Measurements from ENCODE around the gene ABHD12B. TPM values are rescaled to one million over a fixed set of nuclear protein-coding genes. Genes with fewer than 3 reads are reported as not detected.

ABHD12B gene
- total and polyA plus RNA-seq, 2 experiments from 2014 or later = 0.94 TPM; not detected in 1

- Histone ChIP-seq H3K4me1 (ENCODE audit: low read depth) (peaks cover 26% of the 10 kb centered on the region), H3K9me3 (ENCODE audit: low read depth) (no peaks in the 10 kb centered on the region), H3K4me3 (no peak overlapping the region), H3K27me3 (no peaks in the 10 kb centered on the region), H3K27ac (no peak overlapping the region), H3K36me3 (no peaks in the 10 kb centered on the region)
- DNase-seq (ENCODE audit: low read depth in 1 of 2, low spot score in 1 of 2) = no peak
- TF ChIP-seq, protein P1, sequence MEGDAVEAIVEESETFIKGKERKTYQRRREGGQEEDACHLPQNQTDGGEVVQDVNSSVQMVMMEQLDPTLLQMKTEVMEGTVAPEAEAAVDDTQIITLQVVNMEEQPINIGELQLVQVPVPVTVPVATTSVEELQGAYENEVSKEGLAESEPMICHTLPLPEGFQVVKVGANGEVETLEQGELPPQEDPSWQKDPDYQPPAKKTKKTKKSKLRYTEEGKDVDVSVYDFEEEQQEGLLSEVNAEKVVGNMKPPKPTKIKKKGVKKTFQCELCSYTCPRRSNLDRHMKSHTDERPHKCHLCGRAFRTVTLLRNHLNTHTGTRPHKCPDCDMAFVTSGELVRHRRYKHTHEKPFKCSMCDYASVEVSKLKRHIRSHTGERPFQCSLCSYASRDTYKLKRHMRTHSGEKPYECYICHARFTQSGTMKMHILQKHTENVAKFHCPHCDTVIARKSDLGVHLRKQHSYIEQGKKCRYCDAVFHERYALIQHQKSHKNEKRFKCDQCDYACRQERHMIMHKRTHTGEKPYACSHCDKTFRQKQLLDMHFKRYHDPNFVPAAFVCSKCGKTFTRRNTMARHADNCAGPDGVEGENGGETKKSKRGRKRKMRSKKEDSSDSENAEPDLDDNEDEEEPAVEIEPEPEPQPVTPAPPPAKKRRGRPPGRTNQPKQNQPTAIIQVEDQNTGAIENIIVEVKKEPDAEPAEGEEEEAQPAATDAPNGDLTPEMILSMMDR (IDR thresholded peaks at IDR 0.05; ENCODE audit: low read depth, low read length) = no peak
These were observed 15.2 kb upstream of the ABHD12B start for GRCh38 chr14:50856660-50857059.

DNA sequence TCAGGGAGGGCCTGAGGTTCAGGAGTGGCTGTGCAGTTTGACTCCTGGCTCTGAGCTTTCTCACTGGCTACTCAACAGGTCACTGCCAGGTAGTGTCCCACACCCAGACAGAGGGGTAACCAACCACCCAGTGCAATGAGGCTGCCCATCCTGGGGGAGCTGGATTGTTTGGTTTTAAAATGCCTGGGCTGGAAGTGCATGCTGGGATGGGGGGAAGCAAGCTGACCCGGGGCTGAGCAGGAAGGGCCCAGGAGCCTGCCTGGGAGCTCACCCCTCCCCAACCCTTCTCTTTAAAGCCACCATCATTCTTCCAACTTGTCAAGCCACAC is 12.6 kb upstream of the ABHD12B start:
- Histone ChIP-seq H3K27ac (peak overlapping the region; percentile 81), H3K4me3 (no peak overlapping the region), H3K36me3 (no peaks in the 10 kb centered on the region), H3K4me1 (ENCODE audit: low read depth) (peaks cover 41% of the 10 kb centered on the region), H3K27me3 (no peaks in the 10 kb centered on the region), H3K9me3 (ENCODE audit: low read depth) (no peaks in the 10 kb centered on the region)
- DNase-seq (ENCODE audit: low read depth in 1 of 2, low spot score in 1 of 2) = no peak
- TF ChIP-seq, protein P1 (IDR thresholded peaks at IDR 0.05; ENCODE audit: low read depth, low read length) = no peak

- H3K27me3 ChIP-seq = no peaks in the 10 kb centered on the region
- no peak overlapping the region for H3K4me3 ChIP-seq
- no peaks in the 10 kb centered on the region for H3K9me3 ChIP-seq (ENCODE audit: low read depth)
- TF ChIP-seq, protein P1 (IDR thresholded peaks at IDR 0.05; ENCODE audit: low read depth, low read length) = peak; percentile 60
- peaks cover 41% of the 10 kb centered on the region for H3K4me1 ChIP-seq (ENCODE audit: low read depth)
- peak overlapping the region; percentile 81 for H3K27ac ChIP-seq
- DNase-seq (ENCODE audit: low read depth in 1 of 2, low spot score in 1 of 2) = peak; percentile 80 to 87
- H3K36me3 ChIP-seq = no peaks in the 10 kb centered on the region
These were observed 11.3 kb upstream of the ABHD12B start for GRCh38 chr14:50860478-50861086.

GRCh38 chr14:50862036-50862570 is 9.8 kb upstream of the ABHD12B start:
- Histone ChIP-seq H3K9me3 (ENCODE audit: low read depth) (no peaks in the 10 kb centered on the region), H3K27ac (peak overlapping the region; percentile 81), H3K36me3 (no peaks in the 10 kb centered on the region), H3K4me3 (no peak overlapping the region), H3K27me3 (no peaks in the 10 kb centered on the region), H3K4me1 (ENCODE audit: low read depth) (peaks cover 41% of the 10 kb centered on the region)
- TF ChIP-seq, protein P1 (IDR thresholded peaks at IDR 0.05; ENCODE audit: low read depth, low read length) = no peak
- DNase-seq (ENCODE audit: low read depth in 1 of 2, low spot score in 1 of 2) = peak; percentile 64 to 74

DNA sequence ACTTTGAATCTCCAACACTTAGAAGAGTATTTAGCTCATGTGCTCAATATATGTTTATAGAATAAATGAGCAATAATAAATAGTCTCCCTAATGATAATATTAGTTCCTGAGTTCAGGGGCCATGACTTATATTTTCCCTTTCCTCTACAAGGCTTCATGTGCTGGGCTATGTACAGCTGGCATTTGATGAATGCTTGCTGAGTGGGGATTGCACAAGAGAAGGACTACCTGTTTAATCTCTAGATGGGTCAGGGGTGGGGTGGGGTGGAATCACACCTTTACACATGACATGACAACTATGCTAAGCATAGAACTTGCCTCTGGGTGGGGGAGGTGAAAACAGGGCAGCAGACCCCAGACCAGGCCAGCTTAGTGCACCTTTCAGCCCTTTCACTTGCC is 7.6 kb upstream of the ABHD12B start:
- Histone ChIP-seq H3K4me1 (ENCODE audit: low read depth) (peaks cover 37% of the 10 kb centered on the region), H3K9me3 (ENCODE audit: low read depth) (no peaks in the 10 kb centered on the region), H3K27ac (no peak overlapping the region), H3K36me3 (no peaks in the 10 kb centered on the region), H3K4me3 (no peak overlapping the region), H3K27me3 (no peaks in the 10 kb centered on the region)
- no peak for DNase-seq (ENCODE audit: low read depth in 1 of 2, low spot score in 1 of 2)
- TF ChIP-seq, protein P1 (IDR thresholded peaks at IDR 0.05; ENCODE audit: low read depth, low read length) = no peak

Measured in cardiac muscle cell (in vitro differentiated cells and primary cell).